GM12878 (cell line): ENCODE measurements around the gene TBC1D1. TPM values are rescaled to one million over a fixed set of nuclear protein-coding genes. Genes with fewer than 3 reads are reported as not detected.

ENCODE experiments used
- ETV6 ChIP-seq, 2 experiments: fragments of 450-650 bp in 1 of 2; IDR thresholded peaks in 1 of 2; conservative IDR thresholded peaks in 1 of 2; 2 replicates each; pipeline ENCODE4 v1.6.1; 2014; ENCODE audit warnings: antibody characterized with exemption in 1 of 2, borderline replicate concordance in 1 of 2, low read depth in 1 of 2, mild to moderate bottlenecking in 1 of 2, moderate library complexity in 1 of 2
- HCFC1 ChIP-seq: fragments of 150-350 bp; IDR thresholded peaks from 2 replicates; pipeline ENCODE4 v1.6.1; 2014; ENCODE audit warnings: low read length
- IRF4 ChIP-seq: IDR thresholded peaks from 2 replicates; pipeline ENCODE4 v1.6.1; 2011; ENCODE audit warnings: low read depth, low read length
- MLLT1 ChIP-seq: fragments of 450-650 bp; IDR thresholded peaks from 2 replicates; pipeline ENCODE4 v1.6.1; 2016; ENCODE audit warnings: mild to moderate bottlenecking
- MXI1 ChIP-seq: fragments of 150-350 bp; IDR thresholded peaks from 2 replicates; pipeline ENCODE4 v1.6.1; 2011; ENCODE audit warnings: low read depth, mild to moderate bottlenecking, inconsistent platforms, low read length, improper control_type of control experiment
- RCOR1 ChIP-seq: conservative IDR thresholded peaks from 2 replicates; pipeline ENCODE4 v1.6.1; 2012; ENCODE audit warnings: low read depth, low read length, improper control_type of control experiment
- polyA plus RNA-seq, 11 experiments: library from polyadenylated mRNA; depleted of rRNA in 4 of 11; unstranded in 6 of 11; stranded (reverse) in 5 of 11; fragments of >200 nt; fragmentation: Nextera tagmentation in 4 of 11; fragmentation: Illumina TruSeq in 1 of 11; extraction: Ambion mirVana in 4 of 11; extraction: Trizol in 1 of 11; gene quantifications; 1 replicate in 1 of 11; 2 replicates in 10 of 11; pipeline versions ENCODE4 v1.2.1 to v1.2.3, GENCODE V29; 2011 to 2016; ENCODE audit warnings: inconsistent platforms in 2 of 11, missing spikeins in 2 of 11, low read depth in 1 of 11
- total RNA-seq, 4 experiments: library from RNA; depleted of rRNA in 3 of 4; stranded (reverse); fragments of >200 nt in 3 of 4; fragmentation: Illumina TruSeq in 1 of 4; extraction: Trizol in 1 of 4; gene quantifications; 2 replicates each; pipeline versions ENCODE4 v1.2.1 to v1.2.3, GENCODE V29; 2013 to 2021
- TF ChIP-seq, protein P1 (sequence below): fragments of 150-350 bp; IDR thresholded peaks from 2 replicates; pipeline ENCODE4 v1.6.1; 2014; ENCODE audit warnings: mild to moderate bottlenecking, low read depth, low read length
- TF ChIP-seq, protein P2 (sequence below): IDR thresholded peaks from 2 replicates; pipeline ENCODE4 v1.6.1; 2012; ENCODE audit warnings: improper control_type of control experiment, low read depth, low read length; ENCODE audit not compliant: insufficient replicate concordance

The TBC1D1 gene
- total and polyA plus RNA-seq, 10 of the 15 experiments (the other 5 are each of a cell fraction or from before 2014, with no cell fraction given), result 5.3 to 102 (median 57.8) TPM

- TF ChIP-seq, protein P1, sequence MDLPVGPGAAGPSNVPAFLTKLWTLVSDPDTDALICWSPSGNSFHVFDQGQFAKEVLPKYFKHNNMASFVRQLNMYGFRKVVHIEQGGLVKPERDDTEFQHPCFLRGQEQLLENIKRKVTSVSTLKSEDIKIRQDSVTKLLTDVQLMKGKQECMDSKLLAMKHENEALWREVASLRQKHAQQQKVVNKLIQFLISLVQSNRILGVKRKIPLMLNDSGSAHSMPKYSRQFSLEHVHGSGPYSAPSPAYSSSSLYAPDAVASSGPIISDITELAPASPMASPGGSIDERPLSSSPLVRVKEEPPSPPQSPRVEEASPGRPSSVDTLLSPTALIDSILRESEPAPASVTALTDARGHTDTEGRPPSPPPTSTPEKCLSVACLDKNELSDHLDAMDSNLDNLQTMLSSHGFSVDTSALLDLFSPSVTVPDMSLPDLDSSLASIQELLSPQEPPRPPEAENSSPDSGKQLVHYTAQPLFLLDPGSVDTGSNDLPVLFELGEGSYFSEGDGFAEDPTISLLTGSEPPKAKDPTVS, result no peak
- no peak for TF ChIP-seq MLLT1
- TF ChIP-seq ETV6 (conservative IDR thresholded peaks at IDR 0.05 in 1 of 2, IDR thresholded peaks at IDR 0.05 in 1 of 2; ENCODE audit: borderline replicate concordance in 1 of 2, low read depth in 1 of 2), result no peak
- TF ChIP-seq, protein P2, sequence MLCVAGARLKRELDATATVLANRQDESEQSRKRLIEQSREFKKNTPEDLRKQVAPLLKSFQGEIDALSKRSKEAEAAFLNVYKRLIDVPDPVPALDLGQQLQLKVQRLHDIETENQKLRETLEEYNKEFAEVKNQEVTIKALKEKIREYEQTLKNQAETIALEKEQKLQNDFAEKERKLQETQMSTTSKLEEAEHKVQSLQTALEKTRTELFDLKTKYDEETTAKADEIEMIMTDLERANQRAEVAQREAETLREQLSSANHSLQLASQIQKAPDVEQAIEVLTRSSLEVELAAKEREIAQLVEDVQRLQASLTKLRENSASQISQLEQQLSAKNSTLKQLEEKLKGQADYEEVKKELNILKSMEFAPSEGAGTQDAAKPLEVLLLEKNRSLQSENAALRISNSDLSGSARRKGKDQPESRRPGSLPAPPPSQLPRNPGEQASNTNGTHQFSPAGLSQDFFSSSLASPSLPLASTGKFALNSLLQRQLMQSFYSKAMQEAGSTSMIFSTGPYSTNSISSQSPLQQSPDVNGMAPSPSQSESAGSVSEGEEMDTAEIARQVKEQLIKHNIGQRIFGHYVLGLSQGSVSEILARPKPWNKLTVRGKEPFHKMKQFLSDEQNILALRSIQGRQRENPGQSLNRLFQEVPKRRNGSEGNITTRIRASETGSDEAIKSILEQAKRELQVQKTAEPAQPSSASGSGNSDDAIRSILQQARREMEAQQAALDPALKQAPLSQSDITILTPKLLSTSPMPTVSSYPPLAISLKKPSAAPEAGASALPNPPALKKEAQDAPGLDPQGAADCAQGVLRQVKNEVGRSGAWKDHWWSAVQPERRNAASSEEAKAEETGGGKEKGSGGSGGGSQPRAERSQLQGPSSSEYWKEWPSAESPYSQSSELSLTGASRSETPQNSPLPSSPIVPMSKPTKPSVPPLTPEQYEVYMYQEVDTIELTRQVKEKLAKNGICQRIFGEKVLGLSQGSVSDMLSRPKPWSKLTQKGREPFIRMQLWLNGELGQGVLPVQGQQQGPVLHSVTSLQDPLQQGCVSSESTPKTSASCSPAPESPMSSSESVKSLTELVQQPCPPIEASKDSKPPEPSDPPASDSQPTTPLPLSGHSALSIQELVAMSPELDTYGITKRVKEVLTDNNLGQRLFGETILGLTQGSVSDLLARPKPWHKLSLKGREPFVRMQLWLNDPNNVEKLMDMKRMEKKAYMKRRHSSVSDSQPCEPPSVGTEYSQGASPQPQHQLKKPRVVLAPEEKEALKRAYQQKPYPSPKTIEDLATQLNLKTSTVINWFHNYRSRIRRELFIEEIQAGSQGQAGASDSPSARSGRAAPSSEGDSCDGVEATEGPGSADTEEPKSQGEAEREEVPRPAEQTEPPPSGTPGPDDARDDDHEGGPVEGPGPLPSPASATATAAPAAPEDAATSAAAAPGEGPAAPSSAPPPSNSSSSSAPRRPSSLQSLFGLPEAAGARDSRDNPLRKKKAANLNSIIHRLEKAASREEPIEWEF, result no peak
- no peak for TF ChIP-seq RCOR1
- TF ChIP-seq IRF4, result no peak
- no peak for TF ChIP-seq MXI1
- no peak for TF ChIP-seq HCFC1
Measured at GRCh38 chr4:38092701-38093100, 201.8 kb downstream of the TBC1D1 start (continued).
